ENCODE results near the gene GGA1.

GGA1 gene

GRCh38 chr22:37674951-37675929, 66.6 kb downstream of the GGA1 start, which contains the start of gene LGALS1:
Gene LGALS1 (plus strand): TSS chr22:37675636. CDS start chr22:37675703, 67 bp downstream.
- CTCF ChIA-PET: interaction anchor here (0.6 to 21.9 kb wide), 6 partner anchors 5 to 68 kb away, joined by 3 to 315 read pairs (median 156); partner anchors contain the start of genes LGALS1, NOL12, PDXP and SH3BP1

GRCh38 chr22:37675930-37676735, 67.5 kb downstream of the GGA1 start:
- no peak for TF ChIP-seq CTCF (IDR thresholded peaks at IDR 0.05; ENCODE audit: control extremely low read depth, extremely low read depth, low read depth, missing control alignments)
- ChIA-PET POLR2A (interaction anchor here (0.9 to 4.4 kb wide), 5 partner anchors 8 to 68 kb away, joined by 6 to 39 read pairs (median 7); partner anchors contain the start of genes GGA1 and PDXP), CTCF (interaction anchor here (0.6 to 21.9 kb wide), 6 partner anchors 4 to 69 kb away, joined by 3 to 315 read pairs (median 156); partner anchors contain the start of genes LGALS1, NOL12, PDXP and SH3BP1)
- peak; percentile 39 for DNase-seq (ENCODE audit: extremely low spot score)

More at GRCh38 chr22:37674951-37675929, 66.6 kb downstream of the GGA1 start, which contains the start of gene LGALS1:
- POLR2A ChIA-PET: interaction anchor here (0.5 to 4.4 kb wide), 7 partner anchors 7 to 1413 kb away, joined by 3 to 39 read pairs (median 6); partner anchors contain the start of genes GGA1 and PDXP
- no peak for TF ChIP-seq CTCF (IDR thresholded peaks at IDR 0.05; ENCODE audit: control extremely low read depth, extremely low read depth, low read depth, missing control alignments)
- peak; percentile 87 for DNase-seq (ENCODE audit: extremely low spot score)

GRCh38 chr22:37676736-37677492, 68.3 kb downstream of the GGA1 start:
- DNase-seq (ENCODE audit: extremely low spot score): peak; percentile 89
- ChIA-PET POLR2A (interaction anchor here (0.6 to 4.4 kb wide), 6 partner anchors 11 to 658 kb away, joined by 6 to 39 read pairs (median 6); partner anchors contain the start of genes GGA1 and PDXP), CTCF (interaction anchor here (1.1 to 21.9 kb wide), 6 partner anchors 3 to 52 kb away, joined by 3 to 315 read pairs (median 156); partner anchors contain the start of genes LGALS1, NOL12, PDXP and SH3BP1)
- no peak for TF ChIP-seq CTCF (IDR thresholded peaks at IDR 0.05; ENCODE audit: control extremely low read depth, extremely low read depth, low read depth, missing control alignments)

GRCh38 chr22:37677493-37677974, 68.9 kb downstream of the GGA1 start:
- TF ChIP-seq CTCF (IDR thresholded peaks at IDR 0.05; ENCODE audit: control extremely low read depth, extremely low read depth, low read depth, missing control alignments): no peak
- ChIA-PET POLR2A (interaction anchor here (0.6 to 4.4 kb wide), 5 partner anchors 10 to 657 kb away, joined by 6 to 39 read pairs (median 7); partner anchors contain the start of genes GGA1 and PDXP), CTCF (interaction anchor here (1.1 to 21.1 kb wide), 4 partner anchors 12 to 52 kb away, joined by 3 to 315 read pairs (median 156); partner anchors contain the start of genes LGALS1, PDXP and SH3BP1)
- no peak for DNase-seq (ENCODE audit: extremely low spot score)

GRCh38 chr22:37678372-37678771, 69.7 kb downstream of the GGA1 start:
- ChIA-PET POLR2A (interaction anchor here (0.7 to 4.4 kb wide), 2 partner anchors 19 to 46 kb away, joined by 6 to 39 read pairs; partner anchors contain the start of gene PDXP), CTCF (interaction anchor here (1.1 to 21.1 kb wide), 4 partner anchors 13 to 53 kb away, joined by 3 to 315 read pairs (median 156); partner anchors contain the start of genes LGALS1, PDXP and SH3BP1)
- DNase-seq (ENCODE audit: extremely low spot score): no peak
- TF ChIP-seq CTCF (IDR thresholded peaks at IDR 0.05; ENCODE audit: control extremely low read depth, extremely low read depth, low read depth, missing control alignments): no peak
